GM21515 (cell line): ENCODE data around the gene TMED5.
"Not testable (repeated sequence)": the region's sequence is repeated elsewhere in the genome, so short reads cannot be mapped to it uniquely, and the experiment has no call there.

ENCODE experiments used
- ATAC-seq: cut with Tn5 transposase; IDR thresholded peaks from one replicate; pipeline ENCODE4 v1.9.1; 2021; ENCODE audit not compliant: unreplicated experiment

Gene TMED5

DNA sequence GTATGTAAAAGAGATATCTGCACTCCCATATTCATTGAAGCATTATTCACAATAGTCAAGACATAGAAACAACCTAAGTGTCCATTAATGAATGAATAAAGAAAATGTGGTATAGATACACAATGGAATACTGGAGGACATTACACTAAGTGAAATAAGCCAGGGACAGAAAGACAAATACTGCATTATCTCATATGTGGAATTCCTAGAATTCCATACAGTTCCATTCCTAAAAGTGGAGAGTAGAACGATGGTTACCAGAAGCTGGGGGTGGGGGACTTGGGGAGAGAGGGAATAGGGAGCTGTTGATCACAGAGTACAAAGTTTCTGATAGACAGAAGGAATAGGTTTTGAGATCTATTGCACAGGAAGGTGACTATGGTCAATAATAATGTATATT lies 7.4 kb downstream of the TMED5 start:
- no peak for ATAC-seq

DNA sequence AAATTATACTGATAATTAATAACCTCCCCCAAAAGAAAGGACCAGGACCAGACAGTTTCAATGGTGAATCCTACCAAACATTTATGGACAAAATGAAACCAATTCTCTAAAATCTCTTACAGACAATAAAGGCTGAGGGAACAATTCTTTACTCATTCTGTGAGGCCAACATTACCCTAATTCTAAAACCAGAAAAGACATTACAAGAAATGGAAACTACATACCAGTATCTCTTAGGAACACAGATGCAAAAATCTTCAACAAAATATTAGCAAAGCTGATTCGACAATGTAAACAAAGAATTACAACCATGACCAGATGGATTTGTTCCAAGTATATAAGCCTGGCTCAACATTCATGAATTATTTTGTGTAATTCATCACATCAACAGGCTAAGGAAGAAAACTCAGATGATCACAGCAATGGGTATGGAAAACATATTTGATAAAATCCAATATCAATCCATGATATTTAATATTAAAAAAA lies 8.6 kb downstream of the TMED5 start:
- no peak for ATAC-seq

DNA sequence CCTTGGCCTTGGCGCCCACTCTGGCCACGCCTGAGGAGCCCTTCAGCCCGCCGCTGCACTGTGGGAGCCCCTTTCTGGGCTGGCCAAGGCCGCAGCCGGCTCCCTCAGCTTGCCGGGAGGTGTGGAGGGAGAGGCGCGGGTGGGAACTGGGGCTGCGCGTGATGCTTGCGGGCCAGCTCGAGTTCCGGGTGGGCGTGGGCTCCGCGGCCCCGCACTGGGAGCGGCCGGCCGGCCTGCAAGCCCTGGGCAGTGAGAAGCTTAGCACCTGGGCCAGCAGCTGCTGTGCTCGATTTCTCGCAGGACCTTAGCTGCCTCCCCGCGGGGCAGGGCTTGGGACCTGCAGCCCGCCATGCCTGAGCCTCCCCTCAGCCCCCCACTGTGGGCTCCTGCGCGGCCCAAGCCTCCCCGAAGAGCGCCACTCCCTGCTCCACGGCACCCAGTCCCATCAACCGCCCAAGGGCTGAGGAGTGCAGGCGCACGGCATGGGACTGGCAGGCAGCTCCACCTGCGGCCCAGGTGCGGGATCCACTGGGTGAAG lies 10.0 kb downstream of the TMED5 start:
- not testable (repeated sequence) for ATAC-seq

DNA sequence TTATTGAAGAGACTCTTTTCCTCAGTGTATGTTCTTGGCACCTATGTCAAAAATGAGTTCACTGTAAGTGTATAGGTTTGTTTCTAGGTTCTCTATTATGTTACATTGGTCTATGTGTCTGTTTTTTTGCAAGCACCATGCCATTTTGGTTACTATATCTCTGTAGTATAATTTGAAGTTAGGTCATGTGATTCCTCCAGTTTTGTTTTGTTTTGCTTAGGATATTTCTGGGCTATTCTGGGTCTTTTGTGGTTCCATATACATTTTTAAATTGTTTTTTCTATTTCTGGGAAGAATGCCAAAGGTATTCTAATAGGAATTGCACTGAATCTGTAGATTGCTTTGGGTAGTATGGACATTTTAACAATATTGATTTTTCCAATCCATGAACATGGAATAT lies 13.2 kb downstream of the TMED5 start:
- ATAC-seq, result no peak

DNA sequence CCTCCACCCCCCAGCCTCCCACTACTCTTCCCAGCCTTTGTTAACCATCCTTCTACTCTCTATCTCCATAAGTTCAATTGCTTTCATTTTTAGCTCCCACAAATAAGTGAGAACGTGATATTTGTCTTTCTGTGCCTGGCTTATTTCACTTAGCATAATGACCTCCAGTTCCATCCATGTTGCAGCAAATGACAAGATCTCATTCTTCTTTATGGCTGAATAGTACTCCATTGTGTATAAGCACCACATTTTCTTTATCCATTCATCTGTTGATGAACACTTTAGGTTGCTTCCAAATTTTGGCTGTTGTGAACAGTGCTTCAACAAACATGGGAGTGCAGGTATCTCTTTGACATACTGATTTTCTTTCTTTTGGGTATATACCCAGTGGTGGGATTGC lies 14.3 kb downstream of the TMED5 start:
- ATAC-seq, result not testable (repeated sequence)

DNA sequence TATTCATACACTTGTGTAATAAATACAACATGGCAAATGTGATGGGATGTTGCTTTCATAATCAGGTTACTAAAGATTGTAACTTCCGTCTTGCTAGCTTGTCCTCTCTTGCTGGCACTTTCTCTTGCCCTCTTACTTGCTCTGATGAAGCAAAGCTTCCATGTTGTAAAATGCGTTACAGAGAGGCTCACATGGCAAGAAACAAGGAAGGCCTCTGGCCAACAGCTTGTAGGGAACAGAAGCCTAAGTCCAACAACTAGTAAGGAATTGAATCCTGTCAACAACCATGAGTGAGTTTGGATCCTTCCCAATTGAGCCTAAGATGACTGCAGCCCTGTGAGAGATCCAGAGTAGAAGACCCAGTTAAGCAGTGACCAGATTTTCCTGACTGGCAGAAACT lies 15.4 kb downstream of the TMED5 start:
- ATAC-seq, result no peak

DNA sequence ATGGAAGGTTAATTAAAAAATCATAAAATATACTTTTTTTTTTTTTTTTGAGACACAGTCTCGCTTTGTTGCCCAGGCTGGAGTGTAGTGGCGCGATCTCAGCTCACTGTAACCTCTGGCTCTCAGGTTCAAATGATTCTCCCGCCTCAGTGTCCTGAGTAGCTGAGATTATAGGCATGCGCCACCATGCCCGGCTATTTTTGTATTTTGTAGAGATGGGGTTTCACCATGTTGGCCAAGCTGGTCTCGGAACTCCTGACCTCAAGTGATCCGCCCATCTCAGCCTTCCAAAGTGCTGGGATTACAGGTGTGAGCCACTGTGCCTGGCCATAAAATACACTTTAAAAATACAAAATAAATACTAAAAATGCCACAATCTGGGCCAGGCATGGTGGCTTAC lies 16.9 kb downstream of the TMED5 start:
- not testable (repeated sequence) for ATAC-seq

DNA sequence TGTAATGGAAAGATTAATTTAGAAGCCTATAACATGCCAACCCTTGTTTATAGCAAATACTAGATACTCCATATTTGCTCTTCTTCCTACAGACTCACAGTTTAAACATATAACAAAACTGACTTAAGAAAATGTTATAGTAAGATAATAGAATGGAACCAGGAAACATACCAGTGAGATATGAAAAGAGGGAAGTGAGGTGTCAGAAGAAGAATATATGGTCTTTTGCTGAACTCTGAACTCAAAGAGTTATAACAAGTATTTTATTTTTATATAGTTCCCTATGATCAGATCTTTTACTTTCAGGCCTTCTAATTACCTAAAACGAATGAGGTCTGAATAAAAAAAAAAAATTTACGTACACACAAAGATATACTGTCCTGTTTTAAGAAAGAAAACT lies 20.9 kb downstream of the TMED5 start:
- no peak for ATAC-seq

DNA sequence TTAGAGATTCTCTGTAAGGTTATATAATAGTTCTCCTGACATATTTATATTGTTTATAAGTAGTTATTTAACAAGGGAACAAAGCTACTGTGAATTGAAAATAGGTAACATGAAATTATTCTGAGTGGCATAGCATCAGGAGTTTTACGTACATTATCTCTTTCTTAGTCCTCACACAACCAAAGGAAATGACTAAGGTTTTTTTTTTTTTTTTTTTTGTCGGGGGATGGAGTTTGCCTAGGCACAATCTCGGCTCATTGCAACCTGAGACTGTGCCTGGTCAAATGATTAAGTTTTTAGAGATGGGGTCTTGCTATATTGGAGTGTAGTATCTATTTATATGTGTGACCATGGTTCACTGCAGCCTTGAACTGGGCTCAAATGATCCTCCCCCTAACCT lies 24.9 kb downstream of the TMED5 start:
- no peak for ATAC-seq

DNA sequence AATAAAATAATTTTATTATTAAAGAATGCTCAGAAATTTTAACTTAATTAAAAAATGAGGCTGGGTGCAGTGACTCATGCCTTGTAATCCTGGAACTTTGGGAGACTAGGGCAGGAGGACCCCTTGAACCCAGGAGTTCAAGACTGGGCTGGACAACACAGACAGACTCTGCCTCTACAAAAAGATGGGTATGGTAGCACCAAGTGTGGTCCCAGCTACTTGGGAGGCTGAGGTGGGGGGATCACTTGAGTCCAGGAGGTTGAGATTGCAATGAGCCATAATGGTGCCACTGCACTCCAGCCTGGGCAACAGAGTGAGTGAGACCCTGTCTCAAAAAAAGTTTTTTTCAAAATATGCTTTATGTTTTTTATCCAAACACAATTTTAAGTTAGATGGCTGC lies 25.3 kb downstream of the TMED5 start:
- no peak for ATAC-seq

DNA sequence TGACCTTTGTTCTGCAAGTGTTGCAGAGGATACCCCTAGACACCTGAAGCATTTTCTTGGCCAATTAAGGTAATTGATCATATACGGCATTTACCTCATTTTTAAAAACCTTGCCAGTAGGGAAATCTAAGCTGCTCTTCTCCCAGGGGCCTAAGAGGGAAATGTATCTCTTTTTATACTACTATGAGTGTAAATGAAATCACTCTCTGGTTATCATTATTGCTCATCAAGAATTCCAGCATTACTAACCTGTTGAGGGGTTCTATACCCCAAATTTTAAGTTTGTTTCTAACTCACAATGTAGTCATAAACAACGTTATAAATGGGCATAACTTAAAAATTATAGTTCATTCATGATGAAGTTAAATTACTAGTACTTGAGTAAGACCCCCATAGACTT lies 27.4 kb downstream of the TMED5 start:
- no peak for ATAC-seq

DNA sequence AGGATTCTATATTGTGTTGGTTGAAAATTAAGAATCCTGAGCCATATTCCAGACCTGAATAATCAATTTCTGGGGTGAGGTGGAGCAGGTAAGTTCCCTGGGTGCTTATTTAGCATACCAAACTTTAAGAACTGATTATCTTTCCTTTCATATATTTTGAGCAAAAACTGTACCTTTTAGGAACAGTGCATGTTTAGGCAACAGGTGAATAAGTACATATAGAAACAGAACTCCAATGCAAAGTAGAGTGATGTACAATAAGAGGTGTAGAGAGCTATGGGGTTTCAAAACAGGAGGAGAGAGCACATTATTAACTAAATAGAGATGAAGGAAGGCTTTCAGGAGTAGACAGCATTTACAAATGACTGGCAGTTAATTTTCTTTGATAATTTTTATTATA lies 28.7 kb downstream of the TMED5 start:
- no peak for ATAC-seq

DNA sequence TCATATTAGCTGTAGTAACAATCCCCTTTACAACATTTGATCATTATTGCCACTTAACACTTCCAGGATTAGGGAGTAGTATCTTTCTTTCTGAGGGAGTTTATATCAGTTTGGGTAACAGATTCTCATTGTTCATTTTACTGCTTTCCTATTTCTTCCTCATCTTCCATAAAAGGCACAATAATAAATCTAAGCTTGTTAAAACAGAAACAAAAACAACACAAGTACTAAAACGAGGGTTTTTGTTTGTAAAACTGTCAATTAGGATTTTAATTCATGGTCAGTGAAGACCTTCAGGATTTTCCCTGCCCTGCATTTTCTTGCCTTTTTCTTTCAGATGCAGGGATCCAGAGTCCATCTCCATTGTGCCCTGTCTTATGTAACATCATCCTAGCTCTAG lies 29.5 kb downstream of the TMED5 start:
- no peak for ATAC-seq

DNA sequence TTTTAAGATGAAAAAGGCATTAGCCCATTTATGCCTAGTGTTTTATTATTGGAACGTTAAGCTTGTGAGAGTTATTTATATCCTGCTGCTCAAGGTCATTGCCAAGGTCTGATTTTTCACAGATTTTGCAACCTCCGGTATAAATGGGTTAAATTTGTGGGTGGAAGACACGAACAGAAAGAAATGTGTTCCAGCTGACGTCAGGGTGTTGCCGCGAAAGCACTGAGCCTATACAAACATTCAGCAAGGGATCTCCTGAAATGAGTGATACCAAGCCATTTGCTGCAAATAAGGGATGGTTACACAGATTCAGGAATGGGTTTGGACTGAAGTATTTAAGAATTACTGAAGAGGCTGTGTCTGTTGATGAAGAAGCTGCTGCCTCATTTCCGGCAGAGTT lies 32.2 kb downstream of the TMED5 start:
- ATAC-seq, result no peak

DNA sequence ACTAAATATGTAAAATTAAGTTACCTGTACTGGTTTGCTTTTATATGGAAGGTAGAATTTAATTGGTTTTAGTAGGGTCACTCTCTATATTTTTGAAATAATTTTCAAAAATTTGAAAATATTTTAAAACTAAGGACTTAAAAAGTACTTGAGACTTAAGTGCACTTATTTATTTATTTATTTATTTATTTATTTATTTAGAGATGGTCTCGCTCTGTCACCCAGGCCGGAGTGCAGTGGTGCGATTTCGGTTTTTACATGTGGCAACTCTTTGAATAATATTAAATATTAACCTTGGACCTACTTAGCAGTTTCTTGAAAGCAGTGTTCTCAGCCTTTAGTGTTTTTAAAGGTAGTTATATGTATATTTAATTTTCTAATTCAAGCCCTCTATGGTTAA lies 36.4 kb downstream of the TMED5 start:
- ATAC-seq, result no peak

DNA sequence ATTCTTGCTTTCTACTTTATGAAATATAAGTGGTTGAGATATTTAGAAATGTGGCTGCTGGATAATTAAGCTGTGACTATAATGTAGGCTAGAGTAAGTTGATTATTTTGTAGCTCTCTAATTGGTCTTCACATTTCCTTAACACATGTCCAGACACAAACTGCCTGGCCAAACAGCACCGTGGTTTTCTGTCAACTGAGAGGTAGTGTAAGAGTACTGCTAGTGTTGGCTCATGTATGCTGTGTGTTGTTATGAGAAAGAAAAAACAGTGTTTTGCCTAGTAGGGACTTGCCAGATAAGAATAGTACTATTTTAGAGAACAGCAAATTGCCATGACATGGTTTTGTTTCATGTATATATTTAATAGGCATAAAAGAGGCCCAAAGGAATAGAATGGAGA lies 37.1 kb downstream of the TMED5 start:
- no peak for ATAC-seq

DNA sequence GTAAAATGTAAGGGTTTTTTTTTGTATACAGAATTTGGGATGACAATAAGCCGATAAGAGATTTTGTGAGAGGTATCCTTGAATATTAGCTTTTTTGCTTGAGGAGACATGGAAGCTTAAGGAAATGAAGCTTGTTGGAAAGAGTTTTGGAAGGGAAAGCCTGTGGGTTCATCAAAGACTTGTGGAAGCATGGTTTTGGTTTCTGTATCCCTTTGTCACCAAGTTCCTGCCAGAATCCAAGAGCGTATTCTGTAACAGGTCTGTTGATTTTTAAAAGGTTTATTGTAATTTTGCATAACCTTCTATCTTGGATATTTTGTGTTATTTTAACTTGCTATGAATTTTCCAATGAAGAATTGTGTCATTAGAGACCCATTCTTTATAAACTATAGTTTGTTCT lies 38.1 kb downstream of the TMED5 start:
- ATAC-seq, result no peak

DNA sequence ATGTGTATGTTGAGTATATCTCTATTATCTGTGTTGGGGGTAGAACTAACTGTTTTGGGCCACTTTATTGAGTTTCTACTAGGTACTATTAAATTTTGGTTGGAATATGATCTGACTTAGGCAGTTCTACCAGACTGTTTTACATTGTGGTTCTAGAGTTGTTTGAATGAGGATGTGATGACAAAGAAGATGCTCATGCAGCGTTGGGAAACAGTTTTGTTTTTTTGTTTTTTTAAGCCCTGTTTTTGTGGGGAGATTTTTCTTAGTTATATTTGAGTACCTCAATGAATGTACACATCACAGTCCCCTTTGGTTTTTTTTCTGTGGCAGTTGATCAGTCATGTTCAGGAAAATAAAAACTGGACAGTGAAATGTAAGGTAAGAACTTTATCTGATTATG lies 40.1 kb downstream of the TMED5 start:
- no peak for ATAC-seq

DNA sequence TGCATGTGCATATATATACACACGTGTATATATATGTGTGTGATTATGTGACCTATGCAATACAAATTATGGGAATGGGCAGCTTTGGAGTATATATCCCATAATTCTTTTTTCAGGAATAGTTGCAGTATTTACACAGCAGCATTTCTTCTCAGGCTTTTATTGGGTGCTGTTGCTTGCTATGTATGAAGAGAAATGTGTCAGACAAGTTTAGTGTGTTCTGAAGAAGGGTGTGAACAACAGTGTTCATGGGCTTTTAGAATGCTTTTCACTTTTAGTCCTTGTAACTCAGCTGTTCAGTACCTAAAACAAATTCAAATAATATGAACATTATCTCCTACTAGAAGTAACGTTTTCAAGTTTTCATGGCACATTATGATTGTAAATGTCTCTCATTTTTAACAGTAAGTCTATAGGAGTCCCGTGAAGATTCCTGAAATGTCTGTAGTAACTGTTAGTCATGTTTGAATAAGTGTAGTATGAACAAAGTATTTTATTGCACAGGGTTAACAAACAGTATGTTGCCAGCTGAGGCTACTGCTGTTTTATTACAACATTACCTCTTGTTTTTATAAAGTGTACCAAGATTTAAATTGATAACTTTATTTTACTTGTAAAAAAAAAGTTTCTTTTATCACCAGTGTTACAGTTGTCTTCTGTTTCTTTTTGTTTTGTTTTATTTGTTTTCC lies 42.5 kb downstream of the TMED5 start:
- no peak for ATAC-seq

DNA sequence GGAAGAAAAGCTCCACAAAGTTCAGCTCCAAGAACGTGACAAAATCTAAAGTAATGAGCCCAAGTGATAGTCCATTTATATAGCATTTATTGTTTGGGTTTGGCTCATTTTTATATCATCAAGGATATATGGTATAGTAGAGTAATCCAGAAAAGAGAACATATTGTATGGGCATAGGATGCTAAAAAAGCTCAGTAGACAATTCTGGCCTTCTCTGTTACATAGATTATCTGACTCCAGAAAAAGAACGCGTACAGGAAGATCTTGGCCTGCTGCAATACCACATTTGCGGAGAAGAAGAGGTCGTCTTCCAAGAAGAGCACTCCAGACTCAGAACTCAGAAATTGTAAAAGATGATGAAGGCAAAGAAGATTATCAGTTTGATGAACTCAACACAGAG lies 43.8 kb downstream of the TMED5 start:
- no peak for ATAC-seq

DNA sequence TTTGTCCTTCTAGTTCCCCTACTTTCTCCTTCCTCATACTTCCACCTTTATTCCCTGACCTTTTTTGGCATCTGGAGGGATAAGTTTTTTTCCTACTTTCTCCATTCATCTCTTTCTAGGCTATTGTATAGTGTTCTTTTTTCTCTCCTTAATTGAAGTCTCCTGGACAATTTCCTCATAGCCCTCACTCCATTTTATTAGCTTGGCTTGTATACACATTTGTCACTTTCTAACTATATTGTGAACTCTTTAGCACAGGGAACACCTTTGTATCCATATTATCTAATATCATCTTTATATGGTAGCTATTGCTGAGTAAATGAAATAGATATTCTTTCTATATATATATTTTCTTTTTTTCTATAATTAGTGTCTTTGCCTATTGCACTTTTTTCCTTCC lies 47.6 kb downstream of the TMED5 start:
- no peak for ATAC-seq

DNA sequence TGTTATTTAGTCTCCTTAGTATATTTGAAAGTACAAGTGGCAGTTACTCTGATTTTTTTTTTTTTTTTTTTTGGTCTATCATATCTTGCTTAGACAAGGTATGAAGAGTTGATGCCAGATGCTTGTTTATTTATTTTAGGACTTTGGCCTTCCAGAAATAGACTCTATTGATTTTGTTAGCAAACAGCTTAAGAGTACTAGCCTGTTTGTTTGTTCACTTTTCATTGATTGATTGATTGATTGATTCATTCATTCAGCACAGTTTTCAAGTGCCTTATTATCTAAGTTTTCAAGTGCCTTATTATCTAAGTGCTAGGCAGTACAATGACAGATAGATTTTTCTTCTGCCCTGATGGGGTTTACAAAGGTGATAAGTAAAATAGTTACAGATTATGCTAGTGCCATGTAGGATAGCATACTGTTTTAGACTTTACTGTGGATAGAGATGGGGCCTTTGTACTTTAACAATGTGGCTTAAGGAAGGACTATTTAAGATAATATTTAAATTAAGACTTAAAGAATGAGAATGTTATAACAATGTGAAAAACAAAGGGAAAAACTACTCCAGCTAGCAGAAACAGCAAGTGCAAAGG lies 50.6 kb downstream of the TMED5 start:
- ATAC-seq, result no peak
